B cell (primary cell): Measurements from ENCODE around the gene ARL3. TPM values are rescaled to one million over a fixed set of nuclear protein-coding genes. Genes with fewer than 3 reads are reported as not detected.

Experiments
- ATAC-seq: fragments of 200-7000 bp; cut with Tn5 transposase; one replicate; pipeline ENCODE4 v1.10.0; 2021; ENCODE audit warnings: low read depth, mild to moderate bottlenecking, moderate number of reproducible peaks, moderate library complexity
- CTCF ChIA-PET: fragments of 350-600 bp; sonication (Branson Sonifier 250); formaldehyde crosslinking; loops from one replicate; lab custom pipeline; 2021; ENCODE audit warnings: antibody characterized with exemption, inconsistent platforms; lab: Charles Lee
- POLR2A ChIA-PET: fragments of 350-600 bp; sonication (Branson Sonifier 250); formaldehyde crosslinking; loops from one replicate; lab custom pipeline; 2021; ENCODE audit warnings: antibody characterized with exemption; lab: Charles Lee
- DNase-seq: peaks from one replicate; pipeline ENCODE4 v3.0.0; 2013
- H2AFZ ChIP-seq: 2 replicates; pipeline ENCODE4 v1.6.1; 2012; ENCODE audit warnings: mild to moderate bottlenecking, low read depth, low read length; ENCODE audit not compliant: insufficient read depth, poor library complexity, severe bottlenecking
- H3K27ac ChIP-seq, 2 donors: 1 replicate in 1 of 2; 2 replicates in 1 of 2; pipeline ENCODE4 v1.5.1; 2012 to 2013; ENCODE audit warnings: low read length in 2 of 2, mild to moderate bottlenecking in 2 of 2, moderate library complexity in 1 of 2
- H3K27me3 ChIP-seq, 4 experiments: fragments of 200-600 bp in 1 of 4; sonication (generic) in 1 of 4; replicated peaks in 1 of 4; 1 replicate in 2 of 4; 2 replicates in 2 of 4; pipeline versions ENCODE4 v1.6.1 to v1.7.0; 2013 to 2016; ENCODE audit warnings: low read length in 3 of 4, mild to moderate bottlenecking in 2 of 4, mixed read lengths in 1 of 4, moderate library complexity in 1 of 4; ENCODE audit not compliant: insufficient read depth in 4 of 4, control insufficient read depth in 3 of 4; ENCODE audit errors: control extremely low read depth in 1 of 4
- H3K36me3 ChIP-seq, 2 experiments: replicated peaks in 1 of 2; 1 replicate in 1 of 2; 2 replicates in 1 of 2; pipeline versions ENCODE4 v1.6.1 to v1.7.1; 2013; ENCODE audit warnings: low read length in 1 of 2; ENCODE audit not compliant: insufficient read depth in 2 of 2, control insufficient read depth in 1 of 2; ENCODE audit errors: control extremely low read depth in 1 of 2, extremely low read depth in 1 of 2
- H3K4me1 ChIP-seq, 2 donors: fragments of 200-600 bp in 1 of 2; sonication (generic) in 1 of 2; 1 replicate in 1 of 2; 2 replicates in 1 of 2; pipeline versions ENCODE4 v1.5.1 to v1.6.1; 2013 to 2017; ENCODE audit warnings: low read length in 2 of 2; ENCODE audit not compliant: control insufficient read depth in 2 of 2, insufficient read depth in 2 of 2
- H3K4me2 ChIP-seq: replicated peaks from 2 replicates; pipeline ENCODE3; 2012; ENCODE audit warnings: mild to moderate bottlenecking, low read depth, low read length; ENCODE audit not compliant: poor library complexity, severe bottlenecking
- H3K4me3 ChIP-seq, 5 experiments: fragments of 200-600 bp in 1 of 5; sonication (generic) in 1 of 5; 1 replicate in 3 of 5; 2 replicates in 2 of 5; pipeline versions ENCODE4 v1.5.1 to v1.7.0; 2011 to 2016; ENCODE audit warnings: low read length in 4 of 5, mild to moderate bottlenecking in 4 of 5, low read depth in 2 of 5, control low read depth in 1 of 5, moderate library complexity in 1 of 5; ENCODE audit not compliant: insufficient read depth in 1 of 5; ENCODE audit errors: control extremely low read depth in 1 of 5, extremely low read depth in 1 of 5
- H3K79me2 ChIP-seq: fragments of 200-600 bp; sonication (generic); one replicate; pipeline ENCODE4 v1.6.0; 2016; ENCODE audit warnings: low read length; ENCODE audit not compliant: control insufficient read depth, insufficient read depth
- H3K9ac ChIP-seq: fragments of 200-600 bp; sonication (generic); 2 replicates; pipeline ENCODE4 v1.6.1; 2017; ENCODE audit warnings: mild to moderate bottlenecking, low read length, moderate library complexity
- H3K9me3 ChIP-seq, 3 donors: one replicate each; pipeline versions ENCODE4 v1.6.1 to v1.7.1; 2013; ENCODE audit warnings: low read length in 2 of 3; ENCODE audit not compliant: control insufficient read depth in 2 of 3, insufficient read depth in 1 of 3; ENCODE audit errors: control extremely low read depth in 1 of 3
- H4K20me1 ChIP-seq: 2 replicates; pipeline ENCODE4 v1.6.0; 2012; ENCODE audit warnings: mild to moderate bottlenecking, low read length; ENCODE audit not compliant: insufficient read depth, control insufficient read depth, poor library complexity, severe bottlenecking
- H3K27ac Mint-ChIP-seq: one replicate; pipeline ENCODE4 v1.8.0; 2021; ENCODE audit warnings: mixed read lengths
- H3K27me3 Mint-ChIP-seq: one replicate; pipeline ENCODE4 v1.8.0; 2021; ENCODE audit warnings: mixed read lengths
- H3K4me1 Mint-ChIP-seq: one replicate; pipeline ENCODE4 v1.8.0; 2021; ENCODE audit warnings: mixed read lengths
- H3K4me3 Mint-ChIP-seq: one replicate; pipeline ENCODE4 v1.8.0; 2021; ENCODE audit warnings: mixed read lengths
- H3K9me3 Mint-ChIP-seq: one replicate; pipeline ENCODE4 v1.8.0; 2022; ENCODE audit warnings: mixed read lengths; ENCODE audit not compliant: insufficient read depth
- CTCF ChIP-seq: fragments of 200-600 bp; IDR thresholded peaks from one replicate; pipeline ENCODE4 v1.8.0; 2022; ENCODE audit warnings: antibody characterized with exemption, mild to moderate bottlenecking
- EZH2 ChIP-seq: IDR thresholded peaks from 2 replicates; pipeline ENCODE4 v1.6.1; 2012; ENCODE audit warnings: borderline replicate concordance, low read depth, mild to moderate bottlenecking, moderate library complexity, low read length; ENCODE audit not compliant: insufficient read depth, poor library complexity, severe bottlenecking
- WGBS: methylation state at CpG from one replicate; pipeline ENCODE4 v1.1.5; 2013; ENCODE audit warnings: missing lambda C conversion rate; ENCODE audit not compliant: insufficient coverage; 5-methylcytosine and 5-hydroxymethylcytosine counted together
- intact Hi-C: fragments of 100-400 bp; cut with micrococcal nuclease; formaldehyde crosslinking; loops from one replicate; pipeline ENCODE4 v1.10.0; 2022
- polyA plus RNA-seq: library from polyadenylated mRNA; depleted of rRNA; stranded (reverse); fragments of >200 nt; gene quantifications from 2 replicates; pipeline ENCODE4 v1.2.3, GENCODE V29; 2012
- total RNA-seq, 2 donors: library from RNA; stranded (reverse); fragments of 120-200 nt in 1 of 2; gene quantifications; 1 replicate in 1 of 2; 2 replicates in 1 of 2; pipeline versions ENCODE4 v1.2.3 to v1.2.4, GENCODE V29; 2013 to 2022

ARL3 gene
- total and polyA plus RNA-seq, 2 donors (not counting 1 experiment from before 2014, with no cell fraction given) = 0.91 to 5.5 TPM

GRCh38 chr10:102738692-102739121, 24.5 kb upstream of the ARL3 start:
- ChIA-PET POLR2A (no interaction called here), CTCF (interaction anchor here (0.8 kb wide), 1 partner anchor 13 kb away, joined by 3 read pairs; no protein-coding TSS in a partner anchor)
- Histone ChIP-seq H3K4me2 (no peak overlapping the region), H2AFZ (no peak overlapping the region), H3K4me1 (peaks cover 6 to 7% of the 10 kb centered on the region in 2 donors), H3K27me3 (peaks cover 0 to 2% (median 0%) of the 10 kb centered on the region in 4 experiments), H3K9ac (no peak overlapping the region), H3K27ac (peak overlapping the region in 1 of 2 donors; percentile 31), H3K9me3 (no peaks in the 10 kb centered on the region), H3K36me3 (peaks cover 0 to 4% of the 10 kb centered on the region in 2 experiments), H3K4me3 (no peak overlapping the region), H4K20me1 (no peaks in the 10 kb centered on the region), H3K79me2 (peaks cover 1% of the 10 kb centered on the region)
- no peak overlapping the region for H3K4me3 Mint-ChIP-seq
- H3K4me1 Mint-ChIP-seq = peaks cover 12% of the 10 kb centered on the region
- no peaks in the 10 kb centered on the region for H3K27me3 Mint-ChIP-seq
- H3K9me3 Mint-ChIP-seq = no peaks in the 10 kb centered on the region
- DNase-seq (no peak), ATAC-seq (no peak)
- intact Hi-C loops = no loop called here
- peak overlapping the region; percentile 32 for H3K27ac Mint-ChIP-seq
- TF ChIP-seq EZH2 (no peak), CTCF (no peak)

GRCh38 chr10:102735065-102735562, 20.9 kb upstream of the ARL3 start:
- ChIA-PET CTCF (interaction anchor here (1.6 kb wide), 1 partner anchor 9 kb away, joined by 9 read pairs; the partner anchor contains the start of gene WBP1L), POLR2A (no interaction called here)
- Mint-ChIP-seq H3K27ac (no peak overlapping the region), H3K4me1 (peaks cover 2% of the 10 kb centered on the region), H3K9me3 (no peaks in the 10 kb centered on the region), H3K27me3 (no peaks in the 10 kb centered on the region), H3K4me3 (no peak overlapping the region)
- H3K36me3 ChIP-seq = peaks cover 0 to 8% of the 10 kb centered on the region in 2 experiments
- H3K9ac ChIP-seq = no peak overlapping the region
- no peaks in the 10 kb centered on the region for H4K20me1 ChIP-seq
- ATAC-seq = no peak
- no peaks in the 10 kb centered on the region for H3K79me2 ChIP-seq
- intact Hi-C loops = no loop called here
- no peak overlapping the region for H3K27ac ChIP-seq
- no peak overlapping the region for H3K4me3 ChIP-seq
- H3K27me3 ChIP-seq = no peaks in the 10 kb centered on the region
- no peaks in the 10 kb centered on the region for H3K4me1 ChIP-seq
- no peak overlapping the region for H2AFZ ChIP-seq
- no peak for DNase-seq
- TF ChIP-seq EZH2 (no peak), CTCF (no peak)
- no peaks in the 10 kb centered on the region for H3K9me3 ChIP-seq
- H3K4me2 ChIP-seq = no peak overlapping the region
- WGBS = 92% methylated on average over 4 of the region's 9 CpGs
